Esophagus squamous epithelium (tissue), 5 donors: ENCODE data around the gene PLEKHG1. TPM values are rescaled to one million over a fixed set of nuclear protein-coding genes. Genes with fewer than 3 reads are reported as not detected.

Experiments
- DNase-seq: peaks from one replicate; lab custom pipeline; 2025; lab: John Stamatoyannopoulos, UW
- H3K27ac ChIP-seq, 4 donors: fragments of 200-600 bp; sonication (generic); one replicate each; pipeline ENCODE4 v1.5.1; 2016 to 2019; ENCODE audit warnings: mild to moderate bottlenecking in 1 of 4
- H3K27me3 ChIP-seq, 4 donors: fragments of 200-600 bp; sonication (generic); 1 replicate in 3 of 4; 2 replicates in 1 of 4; pipeline versions ENCODE4 v1.5.1 to v1.6.0; 2017 to 2021; ENCODE audit warnings: antibody characterized with exemption in 1 of 4
- H3K36me3 ChIP-seq, 3 donors: fragments of 200-600 bp; sonication (generic); one replicate each; pipeline ENCODE4 v1.5.1; 2016 to 2019
- H3K4me1 ChIP-seq, 3 donors: fragments of 200-600 bp; sonication (generic); one replicate each; pipeline ENCODE4 v1.5.1; 2017 to 2019
- H3K4me3 ChIP-seq, 4 donors: fragments of 200-600 bp; sonication (generic); 1 replicate in 3 of 4; 2 replicates in 1 of 4; pipeline ENCODE4 v1.5.1; 2016 to 2019; ENCODE audit warnings: mild to moderate bottlenecking in 2 of 4, moderate library complexity in 1 of 4
- H3K9me3 ChIP-seq, 3 donors: fragments of 200-600 bp; sonication (generic); one replicate each; pipeline ENCODE4 v1.5.1; 2016 to 2019
- POLR2A ChIP-seq, 4 donors: fragments of 450-650 bp; IDR thresholded peaks; one replicate each; pipeline ENCODE4 v1.6.1; 2017; ENCODE audit warnings: antibody characterized with exemption in 4 of 4, mild to moderate bottlenecking in 4 of 4, moderate library complexity in 3 of 4
- WGBS, 2 donors: methylation state at CpG; one replicate each; pipeline ENCODE4 v1.1.5; 2018; 5-methylcytosine and 5-hydroxymethylcytosine counted together
- intact Hi-C: fragments of 100-400 bp; cut with DNase I; formaldehyde crosslinking; loops from one replicate; pipeline ENCODE4 v1.15.0; 2022
- total RNA-seq, 4 donors: library from RNA; depleted of rRNA; stranded (reverse); fragments of >200 nt; gene quantifications; one replicate each; pipeline ENCODE4 v1.1.0, GENCODE V29; 2016
- TF ChIP-seq, protein P1 (sequence below), 6 experiments: fragments of 450-650 bp in 4 of 6; fragments of 200-600 bp in 2 of 6; sonication (generic) in 2 of 6; IDR thresholded peaks; one replicate each; pipeline ENCODE4 v1.5.1; 2016 to 2019; ENCODE audit warnings: antibody characterized with exemption in 6 of 6, mild to moderate bottlenecking in 4 of 6, moderate library complexity in 4 of 6
- donor health status: DM: yes; HTN: yes; CAD: no.

The PLEKHG1 gene
- total RNA-seq, 4 donors from 2014 or later: 22.7 to 36.0 (median 27.6) TPM

DNA sequence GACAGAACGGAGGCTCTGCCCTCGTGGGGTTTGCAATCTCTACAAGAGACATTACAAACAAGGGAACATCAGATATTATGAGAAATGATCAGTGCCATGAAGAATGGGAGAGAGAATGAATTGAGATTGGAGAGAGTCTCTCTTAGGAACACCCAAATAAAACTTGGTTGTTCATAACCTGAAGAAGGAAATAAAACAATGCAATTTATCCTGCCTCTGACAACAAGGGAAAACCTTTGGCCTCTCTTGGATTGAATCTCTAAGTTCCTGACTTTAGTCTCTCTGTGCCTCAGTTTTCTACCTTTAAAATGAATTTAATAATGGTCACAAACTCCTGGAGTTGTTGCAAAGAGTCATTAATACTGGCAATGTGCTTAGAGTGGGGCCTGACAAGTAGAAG lies 21.1 kb downstream of the PLEKHG1 start:
- Histone ChIP-seq H3K4me3 (no peak overlapping the region), H3K27ac (no peak overlapping the region), H3K4me1 (peaks cover 0 to 21% (median 6%) of the 10 kb centered on the region in 3 donors), H3K9me3 (no peaks in the 10 kb centered on the region), H3K27me3 (no peaks in the 10 kb centered on the region), H3K36me3 (peaks cover 0 to 3% (median 0%) of the 10 kb centered on the region in 3 donors)
- TF ChIP-seq, protein P1, sequence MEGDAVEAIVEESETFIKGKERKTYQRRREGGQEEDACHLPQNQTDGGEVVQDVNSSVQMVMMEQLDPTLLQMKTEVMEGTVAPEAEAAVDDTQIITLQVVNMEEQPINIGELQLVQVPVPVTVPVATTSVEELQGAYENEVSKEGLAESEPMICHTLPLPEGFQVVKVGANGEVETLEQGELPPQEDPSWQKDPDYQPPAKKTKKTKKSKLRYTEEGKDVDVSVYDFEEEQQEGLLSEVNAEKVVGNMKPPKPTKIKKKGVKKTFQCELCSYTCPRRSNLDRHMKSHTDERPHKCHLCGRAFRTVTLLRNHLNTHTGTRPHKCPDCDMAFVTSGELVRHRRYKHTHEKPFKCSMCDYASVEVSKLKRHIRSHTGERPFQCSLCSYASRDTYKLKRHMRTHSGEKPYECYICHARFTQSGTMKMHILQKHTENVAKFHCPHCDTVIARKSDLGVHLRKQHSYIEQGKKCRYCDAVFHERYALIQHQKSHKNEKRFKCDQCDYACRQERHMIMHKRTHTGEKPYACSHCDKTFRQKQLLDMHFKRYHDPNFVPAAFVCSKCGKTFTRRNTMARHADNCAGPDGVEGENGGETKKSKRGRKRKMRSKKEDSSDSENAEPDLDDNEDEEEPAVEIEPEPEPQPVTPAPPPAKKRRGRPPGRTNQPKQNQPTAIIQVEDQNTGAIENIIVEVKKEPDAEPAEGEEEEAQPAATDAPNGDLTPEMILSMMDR (IDR thresholded peaks at IDR 0.05): no peak
- TF ChIP-seq POLR2A (IDR thresholded peaks at IDR 0.05): no peak
- intact Hi-C loops: no loop called here
- DNase-seq: no peak
- 90 to 91% methylated on average over 2 of the region's 2 CpGs for WGBS, 2 donors

DNA sequence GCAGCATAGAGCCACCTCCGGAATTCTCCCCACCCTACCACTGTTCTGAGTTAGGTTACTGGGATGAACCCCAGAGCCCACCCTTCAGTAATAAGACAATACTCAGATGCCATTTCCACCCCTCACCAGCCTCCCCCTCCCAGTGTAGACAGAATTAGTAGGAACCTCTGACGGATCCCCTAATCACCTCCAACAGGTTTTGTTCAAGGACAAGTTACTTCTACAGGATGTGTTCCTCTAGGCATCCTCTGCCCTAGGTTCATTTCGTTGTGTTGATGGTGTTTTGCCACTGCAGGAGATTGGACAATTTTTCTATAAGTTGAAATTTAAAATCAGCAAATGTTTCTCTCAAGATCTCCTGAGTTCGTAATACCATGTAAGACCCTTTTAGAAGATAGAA lies 22.8 kb downstream of the PLEKHG1 start:
- Histone ChIP-seq H3K4me1 (peaks cover 0 to 22% (median 6%) of the 10 kb centered on the region in 3 donors), H3K4me3 (no peak overlapping the region), H3K27me3 (no peaks in the 10 kb centered on the region), H3K9me3 (no peaks in the 10 kb centered on the region), H3K27ac (no peak overlapping the region), H3K36me3 (peaks cover 0 to 3% (median 0%) of the 10 kb centered on the region in 3 donors)
- DNase-seq: no peak
- no peak for TF ChIP-seq POLR2A (IDR thresholded peaks at IDR 0.05)
- TF ChIP-seq, protein P1 (IDR thresholded peaks at IDR 0.05): no peak
- WGBS, 2 donors: 77 to 81% methylated on average over 4 of the region's 4 CpGs
- intact Hi-C loops: no loop called here

DNA sequence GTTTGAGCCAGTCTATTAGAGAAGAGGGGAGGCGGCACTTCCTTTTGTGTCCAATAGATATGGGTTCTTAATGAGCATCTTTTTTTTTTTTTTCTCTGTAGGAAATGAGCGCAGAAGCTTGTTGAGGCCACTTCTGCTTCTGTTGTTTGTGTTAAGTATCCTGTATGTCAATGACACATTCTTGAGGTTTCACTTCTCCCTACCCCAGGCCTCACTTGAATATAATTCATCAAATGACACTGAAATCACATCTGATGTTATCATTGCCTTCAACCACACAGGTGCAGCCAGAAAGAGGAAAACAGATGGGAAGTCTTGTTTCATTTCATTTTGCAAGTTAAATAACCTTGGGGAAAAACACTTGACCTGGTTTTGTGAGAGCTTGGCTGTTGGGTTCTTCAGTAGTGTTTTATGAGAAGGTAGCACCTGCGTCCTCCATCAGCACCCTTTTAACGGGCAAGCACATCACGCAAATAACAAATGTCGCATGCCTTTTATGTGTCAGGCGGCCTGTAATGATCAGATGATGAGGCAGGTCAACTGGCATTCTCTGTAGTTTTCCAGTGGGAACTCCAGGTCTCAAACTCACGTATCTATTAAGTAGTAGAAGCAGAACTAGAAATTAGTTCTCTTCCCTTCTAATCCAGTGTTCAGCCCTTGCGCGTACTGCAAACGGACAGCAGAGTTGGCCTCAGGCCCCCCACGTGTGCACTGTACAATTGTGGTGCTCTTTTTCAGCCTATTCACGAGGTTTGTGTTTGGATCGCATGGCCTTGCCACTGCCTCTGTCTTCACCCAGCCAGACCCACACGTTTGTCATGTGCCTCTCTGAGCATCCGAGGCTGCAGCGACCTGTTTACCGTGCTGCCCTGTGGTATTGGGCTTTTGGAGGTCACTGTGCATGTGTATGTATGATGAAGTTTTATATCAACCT lies 23.5 kb downstream of the PLEKHG1 start:
- no peak for TF ChIP-seq POLR2A (IDR thresholded peaks at IDR 0.05)
- TF ChIP-seq, protein P1 (IDR thresholded peaks at IDR 0.05): no peak
- Histone ChIP-seq H3K4me3 (no peak overlapping the region), H3K27me3 (no peaks in the 10 kb centered on the region), H3K9me3 (no peaks in the 10 kb centered on the region), H3K36me3 (peaks cover 0 to 3% (median 0%) of the 10 kb centered on the region in 3 donors), H3K27ac (no peak overlapping the region), H3K4me1 (peaks cover 0 to 26% (median 6%) of the 10 kb centered on the region in 3 donors)
- intact Hi-C loops: no loop called here
- WGBS, 2 donors: 79 to 82% methylated on average over 16 to 18 of the region's 18 CpGs
- no peak for DNase-seq

DNA sequence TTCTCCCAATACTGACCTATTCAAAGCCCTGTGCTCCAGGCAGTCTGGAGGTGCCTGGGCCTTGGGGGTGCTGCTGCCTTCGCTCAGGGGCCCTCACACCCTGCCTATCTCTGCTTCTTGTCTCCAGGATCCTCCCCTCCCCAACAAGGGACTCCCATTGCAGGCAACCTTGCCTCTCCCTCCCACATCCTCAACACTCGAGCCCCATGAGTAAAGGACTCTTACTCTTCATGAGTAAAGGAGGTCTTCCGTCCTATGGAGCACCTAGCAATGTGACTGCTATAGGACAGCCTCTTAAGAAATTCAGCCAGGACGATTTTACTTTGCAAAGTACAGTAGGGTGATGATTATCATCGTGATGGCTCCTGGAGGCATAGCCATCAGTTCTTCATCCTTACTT lies 24.5 kb downstream of the PLEKHG1 start:
- TF ChIP-seq, protein P1 (IDR thresholded peaks at IDR 0.05): no peak
- TF ChIP-seq POLR2A (IDR thresholded peaks at IDR 0.05): no peak
- H3K36me3 ChIP-seq: peaks cover 0 to 3% (median 0%) of the 10 kb centered on the region in 3 donors
- H3K4me3 ChIP-seq: no peak overlapping the region
- intact Hi-C loops: no loop called here
- H3K27me3 ChIP-seq: no peaks in the 10 kb centered on the region
- DNase-seq: no peak
- 86 to 96% methylated on average over 5 of the region's 5 CpGs for WGBS, 2 donors
- H3K27ac ChIP-seq: no peak overlapping the region
- peaks cover 0 to 26% (median 6%) of the 10 kb centered on the region in 3 donors for H3K4me1 ChIP-seq
- H3K9me3 ChIP-seq: no peaks in the 10 kb centered on the region

DNA sequence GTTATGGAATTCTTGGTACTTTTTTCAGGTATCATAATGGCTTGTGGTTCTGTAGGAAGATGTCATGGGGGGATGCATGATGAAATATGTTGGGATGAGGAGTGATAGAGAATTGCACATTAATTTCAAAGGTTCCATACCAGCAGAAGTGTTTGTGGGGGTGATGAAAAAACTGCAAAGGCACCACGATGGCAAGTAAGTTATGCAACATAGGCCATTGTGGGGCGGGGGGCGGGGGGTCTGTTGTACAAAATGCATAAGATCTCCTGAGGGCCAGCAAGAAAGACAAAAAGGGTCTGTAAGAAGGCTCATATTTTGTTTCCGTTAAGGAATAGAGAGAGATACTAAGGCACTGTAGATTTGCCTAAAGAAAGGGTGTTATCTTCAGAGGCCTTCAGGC lies 26.2 kb downstream of the PLEKHG1 start:
- Histone ChIP-seq H3K4me3 (no peak overlapping the region), H3K9me3 (no peaks in the 10 kb centered on the region), H3K4me1 (peaks cover 0 to 15% (median 1%) of the 10 kb centered on the region in 3 donors), H3K36me3 (peaks cover 0 to 3% (median 0%) of the 10 kb centered on the region in 3 donors), H3K27ac (no peak overlapping the region), H3K27me3 (no peaks in the 10 kb centered on the region)
- no peak for DNase-seq
- TF ChIP-seq, protein P1 (IDR thresholded peaks at IDR 0.05): no peak
- no peak for TF ChIP-seq POLR2A (IDR thresholded peaks at IDR 0.05)
- WGBS, 2 donors: 93% methylated on average over 4 of the region's 4 CpGs
- intact Hi-C loops: no loop called here
